ENCODE results near the gene ADCY6.
A peak's percentile ranks its signal among the peaks of the same experiment; 100 is the strongest.
"Not testable (repeated sequence)": the region's sequence is repeated elsewhere in the genome, so short reads cannot be mapped to it uniquely, and the experiment has no call there.

ADCY6 gene

GRCh38 chr12:48750215-48750614 lies 38.7 kb downstream of the ADCY6 start:
- no peak for DNase-seq

GRCh38 chr12:48744251-48745008 lies 44.5 kb downstream of the ADCY6 start:
- DNase-seq = no peak

GRCh38 chr12:48739618-48740269 lies 49.1 kb downstream of the ADCY6 start:
- DNase-seq = no peak

GRCh38 chr12:48736456-48736855 lies 52.4 kb downstream of the ADCY6 start:
- DNase-seq = no peak

GRCh38 chr12:48728807-48729206 lies 60.1 kb downstream of the ADCY6 start:
- no peak for DNase-seq

GRCh38 chr12:48720737-48721136 lies 68.2 kb downstream of the ADCY6 start:
- not testable (repeated sequence) for DNase-seq

GRCh38 chr12:48720171-48720570 lies 68.7 kb downstream of the ADCY6 start:
- not testable (repeated sequence) for DNase-seq

GRCh38 chr12:48719002-48719401 lies 69.9 kb downstream of the ADCY6 start:
- not testable (repeated sequence) for DNase-seq

GRCh38 chr12:48717252-48717695 lies 71.6 kb downstream of the ADCY6 start:
- no peak for DNase-seq

GRCh38 chr12:48716493-48717251 lies 72.2 kb downstream of the ADCY6 start, which contains the start of gene CCNT1:
Gene CCNT1 (minus strand): TSS chr12:48716707. CDS start chr12:48716675, 32 bp downstream.
- peak; percentile 99 to 100 for DNase-seq

All from CD4-positive, alpha-beta T cell treated with Interferon alpha-2 for 1 hour (primary cell).